Mucosa of stomach (tissue), 1 donor: ENCODE measurements around the gene SVOPL.

ENCODE experiments used
- H3K27me3 ChIP-seq: one replicate; pipeline ENCODE4 v1.7.0; 2013; ENCODE audit warnings: mild to moderate bottlenecking, low read length; ENCODE audit not compliant: control insufficient read depth, insufficient read depth
- H3K36me3 ChIP-seq: one replicate; pipeline ENCODE4 v1.7.0; 2013; ENCODE audit warnings: low read length; ENCODE audit not compliant: control insufficient read depth, insufficient read depth
- H3K4me1 ChIP-seq: one replicate; pipeline ENCODE4 v1.7.0; 2013; ENCODE audit warnings: mild to moderate bottlenecking, low read length; ENCODE audit not compliant: control insufficient read depth, insufficient read depth
- H3K4me3 ChIP-seq: one replicate; pipeline ENCODE4 v1.7.0; 2013; ENCODE audit warnings: low read length
- H3K9ac ChIP-seq: one replicate; pipeline ENCODE4 v1.7.0; 2013; ENCODE audit warnings: mild to moderate bottlenecking, low read length, moderate library complexity
- H3K9me3 ChIP-seq: one replicate; pipeline ENCODE4 v1.7.0; 2013; ENCODE audit warnings: mild to moderate bottlenecking, low read length, moderate library complexity; ENCODE audit not compliant: control insufficient read depth
- donor health status: Pancreatic carcinoma.

SVOPL gene

GRCh38 chr7:138649506-138649905, 51.7 kb downstream of the SVOPL start:
- Histone ChIP-seq H3K4me3 (no peak overlapping the region), H3K9me3 (no peaks in the 10 kb centered on the region), H3K9ac (no peak overlapping the region), H3K27me3 (no peaks in the 10 kb centered on the region), H3K4me1 (no peaks in the 10 kb centered on the region), H3K36me3 (no peaks in the 10 kb centered on the region)

GRCh38 chr7:138645284-138645683, 55.9 kb downstream of the SVOPL start:
- no peak overlapping the region for H3K4me3 ChIP-seq
- H3K36me3 ChIP-seq: no peaks in the 10 kb centered on the region
- H3K4me1 ChIP-seq: no peaks in the 10 kb centered on the region
- no peaks in the 10 kb centered on the region for H3K27me3 ChIP-seq
- H3K9ac ChIP-seq: no peak overlapping the region
- no peaks in the 10 kb centered on the region for H3K9me3 ChIP-seq

GRCh38 chr7:138632826-138633602, 68.1 kb downstream of the SVOPL start:
- H3K9ac ChIP-seq: no peak overlapping the region
- no peaks in the 10 kb centered on the region for H3K27me3 ChIP-seq
- H3K4me3 ChIP-seq: no peak overlapping the region
- no peaks in the 10 kb centered on the region for H3K4me1 ChIP-seq
- no peaks in the 10 kb centered on the region for H3K36me3 ChIP-seq
- no peaks in the 10 kb centered on the region for H3K9me3 ChIP-seq

GRCh38 chr7:138632384-138632783, 68.8 kb downstream of the SVOPL start:
- no peaks in the 10 kb centered on the region for H3K9me3 ChIP-seq
- no peak overlapping the region for H3K9ac ChIP-seq
- no peaks in the 10 kb centered on the region for H3K27me3 ChIP-seq
- H3K36me3 ChIP-seq: no peaks in the 10 kb centered on the region
- H3K4me1 ChIP-seq: no peaks in the 10 kb centered on the region
- H3K4me3 ChIP-seq: no peak overlapping the region

DNA sequence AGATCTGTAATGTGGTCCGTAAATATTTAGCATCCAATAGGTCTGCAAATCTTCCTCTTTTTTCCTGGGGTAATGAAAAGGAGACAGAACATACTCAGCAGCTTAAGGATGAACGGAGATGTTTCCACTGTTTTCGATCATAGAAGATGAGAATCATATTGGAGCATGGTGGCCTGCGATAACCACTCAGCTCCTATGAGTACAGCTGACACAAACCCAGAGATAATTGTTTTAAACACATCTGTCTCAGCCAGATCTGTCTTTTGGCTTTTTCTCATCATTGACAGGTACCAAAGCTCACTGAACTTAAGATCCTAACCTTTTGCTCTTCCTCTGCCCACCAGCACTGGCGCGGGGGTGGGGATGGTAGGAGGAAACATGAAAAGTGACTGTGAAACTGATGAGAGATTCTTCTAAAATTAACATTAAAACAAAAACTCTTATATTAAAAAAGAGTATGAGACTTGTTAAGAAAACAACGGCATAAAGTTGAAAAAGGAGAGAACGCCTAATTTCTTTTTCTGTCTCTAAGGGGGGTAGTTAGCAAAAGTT, 71.0 kb downstream of the SVOPL start:
- H3K4me1 ChIP-seq: peaks cover 4% of the 10 kb centered on the region
- no peak overlapping the region for H3K9ac ChIP-seq
- no peak overlapping the region for H3K4me3 ChIP-seq
- no peaks in the 10 kb centered on the region for H3K27me3 ChIP-seq
- H3K36me3 ChIP-seq: no peaks in the 10 kb centered on the region
- no peaks in the 10 kb centered on the region for H3K9me3 ChIP-seq

DNA sequence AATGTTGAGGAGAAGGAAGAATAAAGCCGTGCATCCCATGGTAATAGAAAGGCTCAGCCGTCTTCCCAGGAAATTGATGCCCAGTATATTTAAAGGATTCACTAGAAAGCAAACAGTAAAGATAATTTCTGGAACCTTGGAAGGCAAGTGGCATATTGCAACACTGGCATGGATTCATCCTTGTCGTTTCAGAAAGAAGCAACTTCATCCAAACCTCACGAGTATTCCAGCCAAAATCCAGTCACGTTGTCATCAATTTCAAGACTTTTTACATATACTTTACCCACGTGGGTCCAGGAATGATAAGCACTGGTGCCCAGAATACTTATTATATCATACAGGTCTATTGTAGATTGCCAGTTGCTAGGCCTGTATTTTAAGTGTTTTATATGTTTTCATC, 73.8 kb downstream of the SVOPL start:
- Histone ChIP-seq H3K9ac (no peak overlapping the region), H3K4me3 (no peak overlapping the region), H3K9me3 (no peaks in the 10 kb centered on the region), H3K4me1 (peaks cover 4% of the 10 kb centered on the region), H3K36me3 (no peaks in the 10 kb centered on the region), H3K27me3 (no peaks in the 10 kb centered on the region)

- Histone ChIP-seq H3K36me3 (no peaks in the 10 kb centered on the region), H3K27me3 (no peaks in the 10 kb centered on the region), H3K4me1 (peaks cover 4% of the 10 kb centered on the region), H3K9ac (no peak overlapping the region), H3K9me3 (no peaks in the 10 kb centered on the region), H3K4me3 (no peak overlapping the region)
Measured at GRCh38 chr7:138626846-138627245, 74.3 kb downstream of the SVOPL start.

DNA sequence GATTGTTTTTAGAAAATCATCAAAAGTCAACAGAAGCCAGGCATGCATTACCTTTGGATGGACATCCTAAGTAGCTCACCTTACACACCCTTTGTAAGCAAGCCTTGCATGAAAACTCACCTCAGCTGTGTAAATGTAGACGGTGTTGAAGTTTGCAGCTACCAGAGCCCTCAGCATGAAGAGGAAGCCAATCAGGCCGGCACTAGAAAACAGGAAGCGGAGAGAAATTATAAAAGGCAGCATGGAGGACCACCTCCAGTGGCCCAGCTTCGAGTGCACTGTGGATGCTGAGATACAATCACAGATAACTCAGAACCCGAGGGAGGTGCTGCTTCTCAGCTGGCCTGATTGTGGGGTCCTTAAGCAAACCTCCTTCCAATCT, 75.3 kb downstream of the SVOPL start:
- Histone ChIP-seq H3K4me1 (peaks cover 4% of the 10 kb centered on the region), H3K27me3 (no peaks in the 10 kb centered on the region), H3K36me3 (no peaks in the 10 kb centered on the region), H3K9ac (no peak overlapping the region), H3K9me3 (no peaks in the 10 kb centered on the region), H3K4me3 (no peak overlapping the region)

DNA sequence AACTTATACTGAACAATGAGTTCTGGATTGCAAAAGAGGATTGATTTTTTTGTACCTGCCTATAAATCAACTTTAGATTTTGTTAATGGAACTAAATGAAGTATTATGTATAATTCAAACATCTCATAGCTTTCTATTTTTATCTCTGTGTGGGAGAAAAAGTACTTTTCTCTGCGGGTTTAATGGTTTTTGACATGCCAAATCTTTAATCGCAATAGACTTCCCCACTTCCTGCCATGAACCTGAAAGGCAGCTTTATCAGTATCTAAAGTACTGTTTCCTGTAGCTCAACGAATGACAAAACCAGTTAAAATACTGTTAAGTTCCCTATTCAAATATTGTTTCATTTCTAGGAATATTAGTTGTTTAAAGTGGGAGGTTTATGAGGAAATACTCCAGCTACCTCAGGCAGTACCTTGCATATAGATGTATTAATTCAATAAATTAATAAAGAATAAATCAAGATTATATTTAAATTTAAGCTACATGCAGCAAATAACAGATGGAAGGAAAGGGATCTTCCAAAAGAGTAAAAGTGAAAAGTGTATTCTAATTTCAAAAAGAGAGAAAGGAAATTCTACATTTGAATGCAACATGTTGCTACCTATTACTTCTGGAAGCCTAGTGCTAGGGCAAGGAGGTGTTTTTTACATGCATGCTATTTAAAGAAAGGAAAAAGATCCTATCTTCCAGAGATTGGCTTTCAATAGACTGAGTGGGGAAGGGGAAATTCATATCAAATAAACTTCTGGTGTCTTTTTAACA, 75.9 kb downstream of the SVOPL start:
- H3K27me3 ChIP-seq: no peaks in the 10 kb centered on the region
- H3K9ac ChIP-seq: no peak overlapping the region
- H3K4me1 ChIP-seq: peaks cover 4% of the 10 kb centered on the region
- H3K36me3 ChIP-seq: no peaks in the 10 kb centered on the region
- H3K4me3 ChIP-seq: no peak overlapping the region
- no peaks in the 10 kb centered on the region for H3K9me3 ChIP-seq

GRCh38 chr7:138622841-138623240, 78.3 kb downstream of the SVOPL start:
- Histone ChIP-seq H3K9ac (no peak overlapping the region), H3K4me3 (no peak overlapping the region), H3K4me1 (peaks cover 4% of the 10 kb centered on the region), H3K36me3 (no peaks in the 10 kb centered on the region), H3K9me3 (no peaks in the 10 kb centered on the region), H3K27me3 (no peaks in the 10 kb centered on the region)

GRCh38 chr7:138618933-138619332, 82.2 kb downstream of the SVOPL start:
- H3K27me3 ChIP-seq: no peaks in the 10 kb centered on the region

GRCh38 chr7:138618506-138618905, 82.7 kb downstream of the SVOPL start:
- H3K9me3 ChIP-seq: no peaks in the 10 kb centered on the region
- no peak overlapping the region for H3K4me3 ChIP-seq
- H3K36me3 ChIP-seq: no peaks in the 10 kb centered on the region
- no peaks in the 10 kb centered on the region for H3K27me3 ChIP-seq
- H3K4me1 ChIP-seq: no peaks in the 10 kb centered on the region
- no peak overlapping the region for H3K9ac ChIP-seq

More at GRCh38 chr7:138618933-138619332, 82.2 kb downstream of the SVOPL start:
- no peaks in the 10 kb centered on the region for H3K9me3 ChIP-seq
- no peaks in the 10 kb centered on the region for H3K36me3 ChIP-seq
- H3K9ac ChIP-seq: no peak overlapping the region
- H3K4me1 ChIP-seq: no peaks in the 10 kb centered on the region
- H3K4me3 ChIP-seq: no peak overlapping the region
